HG02678 (cell line): Measurements from ENCODE around the gene KYNU.
A peak's percentile ranks its signal among the peaks of the same experiment; 100 is the strongest.

Experiments
- ATAC-seq: cut with Tn5 transposase; IDR thresholded peaks from one replicate; pipeline ENCODE4 v1.9.1; 2021; ENCODE audit warnings: mild to moderate bottlenecking, moderate library complexity; ENCODE audit not compliant: unreplicated experiment

Gene KYNU

DNA sequence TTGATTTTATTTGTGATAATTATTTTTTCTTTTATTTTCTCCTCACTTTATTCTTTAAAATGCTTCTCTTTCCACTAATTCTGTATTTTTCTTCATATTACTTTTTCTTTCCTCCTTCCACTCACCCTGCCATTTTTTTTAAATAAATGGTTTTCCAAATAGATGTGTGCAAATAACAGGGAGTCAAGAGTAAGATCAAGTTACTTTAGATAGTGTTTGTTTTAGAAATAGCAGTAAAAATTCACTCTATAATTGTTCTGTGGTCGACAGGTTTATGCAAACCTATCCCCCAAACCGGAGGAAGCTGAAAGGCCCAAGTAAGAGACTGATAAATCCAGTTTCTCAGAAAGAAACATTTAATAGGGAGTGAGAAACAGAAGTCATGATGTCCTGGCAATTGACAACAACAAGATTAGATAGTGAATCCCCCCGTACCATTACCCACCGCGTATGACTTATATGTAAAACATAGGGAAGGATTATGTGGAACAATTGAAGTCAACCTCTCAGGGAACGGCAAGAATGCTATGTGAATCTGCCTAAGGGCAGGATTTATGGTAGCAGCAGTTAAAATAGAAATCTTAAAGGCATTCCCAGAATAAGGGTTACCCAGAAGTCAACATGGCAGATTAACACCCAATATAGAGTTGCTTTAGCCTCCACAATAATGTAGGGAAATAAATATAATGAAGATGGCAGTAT lies 75.5 kb downstream of the KYNU start:
- no peak for ATAC-seq

DNA sequence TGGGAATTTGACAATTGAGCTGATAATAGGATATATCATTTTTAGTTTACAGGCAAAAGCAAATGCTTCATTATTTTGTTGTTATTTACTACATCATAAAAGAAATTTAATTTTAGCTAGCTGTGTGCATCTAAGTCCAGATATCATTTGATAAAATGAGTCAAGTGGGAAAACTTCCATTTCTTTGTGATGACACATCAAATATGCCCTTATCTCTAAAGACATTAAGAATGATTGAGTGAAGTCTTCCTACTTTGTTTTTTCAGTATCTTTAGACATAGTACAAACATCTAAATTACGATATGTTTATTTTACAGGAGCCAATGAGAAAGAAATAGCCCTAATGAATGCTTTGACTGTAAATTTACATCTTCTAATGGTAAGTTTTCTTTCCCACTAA lies 77.0 kb downstream of the KYNU start:
- no peak for ATAC-seq

DNA sequence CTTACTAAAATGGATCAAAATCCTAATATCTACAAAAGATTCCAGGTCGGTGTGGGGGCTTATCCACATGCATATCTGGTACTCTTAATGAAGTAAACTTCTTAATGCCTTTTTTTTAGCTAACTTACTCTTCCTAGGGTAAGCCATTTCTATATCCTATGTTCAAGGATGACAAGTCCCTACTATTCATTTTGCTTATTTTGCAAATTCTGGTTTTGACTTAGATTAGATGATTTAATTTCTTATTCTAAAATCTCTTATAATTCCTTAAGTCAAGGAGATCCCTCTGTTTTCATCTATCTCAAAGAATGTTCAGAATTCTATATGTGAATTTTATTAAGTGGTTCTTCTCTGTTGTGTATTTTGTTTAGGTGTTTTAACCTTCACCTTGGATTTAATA lies 79.7 kb downstream of the KYNU start:
- ATAC-seq, result no peak

DNA sequence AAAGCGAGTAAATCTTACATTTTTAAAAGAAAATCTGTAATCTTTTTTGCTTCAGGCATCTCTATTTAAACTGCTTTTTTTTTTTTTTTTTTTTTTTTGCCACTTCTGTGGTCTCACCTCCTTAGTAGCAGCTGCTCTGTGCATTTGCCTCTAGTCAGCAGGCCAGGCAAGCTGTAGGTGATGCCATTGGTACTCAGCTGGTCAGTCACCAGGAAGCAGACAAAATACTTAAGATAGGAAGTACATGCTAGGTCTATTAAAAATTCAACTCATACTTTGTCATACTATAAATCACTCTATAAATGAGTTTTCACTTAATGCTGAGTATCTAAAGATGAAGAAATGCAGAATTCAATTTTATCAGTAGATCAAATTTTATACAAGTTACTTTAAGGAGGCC lies 83.7 kb downstream of the KYNU start:
- no peak for ATAC-seq

DNA sequence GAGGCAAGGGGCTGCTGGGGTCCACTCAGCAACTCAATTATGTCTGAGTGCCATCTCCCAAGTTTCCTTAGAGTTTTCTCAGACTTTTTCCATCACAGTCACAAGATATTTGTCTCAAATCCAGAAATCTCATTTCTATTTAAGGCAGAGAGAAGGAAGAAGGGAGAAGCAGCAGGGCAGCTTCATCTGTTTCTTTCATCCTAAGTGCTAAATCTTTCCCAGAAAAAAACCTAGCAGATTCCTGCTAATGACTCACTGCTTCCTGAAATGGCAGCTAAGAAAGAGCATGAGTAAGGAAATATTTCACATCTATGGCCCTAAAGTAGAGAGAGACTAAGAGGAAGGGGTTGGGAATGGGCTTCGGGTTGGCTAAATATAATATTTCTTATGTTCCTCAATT lies 88.0 kb downstream of the KYNU start:
- ATAC-seq, result no peak

DNA sequence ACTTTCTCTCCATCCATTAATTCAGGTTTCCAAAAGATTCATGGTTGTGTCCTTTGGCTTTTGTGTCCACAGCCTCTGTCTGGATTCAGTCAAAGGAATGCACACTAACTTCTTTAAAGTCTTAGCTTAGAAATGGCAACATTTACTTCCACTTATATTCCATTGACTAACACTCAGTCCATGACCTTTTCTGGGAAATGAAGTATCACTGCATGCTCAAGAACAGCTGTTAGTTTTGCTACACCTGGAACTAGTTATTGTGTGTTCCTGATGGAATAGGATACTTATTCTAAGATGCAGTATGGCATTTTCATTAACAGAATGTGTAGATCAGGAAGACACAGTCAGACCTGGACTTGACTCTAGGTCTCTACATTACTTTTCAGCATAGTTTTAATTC lies 88.8 kb downstream of the KYNU start:
- no peak for ATAC-seq

DNA sequence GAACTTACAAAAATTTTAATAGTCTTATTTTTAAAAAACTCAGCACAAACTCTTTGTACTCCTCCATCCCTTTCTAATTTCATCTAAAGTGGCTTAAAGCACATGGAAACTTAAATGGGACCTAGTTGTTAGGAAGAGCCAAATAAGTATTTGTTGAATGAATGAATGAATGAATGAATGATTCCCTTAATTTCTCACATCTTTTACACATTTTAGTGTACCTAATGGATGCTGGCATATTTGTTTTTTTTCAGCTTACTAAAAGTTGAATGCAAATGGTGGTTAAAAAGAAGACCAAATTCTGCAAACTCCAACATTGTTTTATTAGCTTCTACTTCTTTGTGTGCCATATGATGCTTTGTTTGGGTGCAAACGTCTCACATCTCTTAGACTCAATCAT lies 89.6 kb downstream of the KYNU start:
- ATAC-seq, result no peak

DNA sequence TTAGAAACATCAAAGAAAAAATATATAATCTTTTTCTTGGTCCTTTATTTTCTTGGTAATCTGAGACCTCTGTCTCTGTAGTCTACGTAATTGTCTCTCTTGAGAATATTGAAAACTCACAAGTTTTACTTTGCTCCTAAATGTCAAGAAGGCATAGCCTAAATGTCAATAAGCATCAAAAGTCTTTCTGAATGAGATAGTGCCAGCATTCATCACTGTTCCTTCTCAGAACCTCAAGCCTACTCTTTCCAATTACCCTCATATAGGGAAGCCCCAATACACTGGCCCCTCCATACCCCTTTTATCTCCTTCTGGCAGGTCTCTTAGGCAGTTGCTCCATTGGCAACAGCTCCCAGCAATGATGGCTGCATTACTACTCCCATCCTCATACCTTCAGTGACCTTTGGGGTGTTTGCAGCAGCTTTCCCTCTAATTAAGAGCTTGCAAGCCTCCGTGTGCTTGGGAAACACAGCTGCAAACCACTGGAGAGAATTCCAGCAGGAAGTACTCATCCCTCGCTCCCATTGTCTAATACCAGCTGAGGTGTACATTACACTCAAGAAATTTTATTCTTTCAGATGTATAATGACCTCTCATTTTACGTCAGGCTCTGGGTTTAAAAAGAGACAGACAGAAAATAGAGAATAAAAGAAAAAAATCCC lies 95.8 kb downstream of the KYNU start:
- no peak for ATAC-seq

DNA sequence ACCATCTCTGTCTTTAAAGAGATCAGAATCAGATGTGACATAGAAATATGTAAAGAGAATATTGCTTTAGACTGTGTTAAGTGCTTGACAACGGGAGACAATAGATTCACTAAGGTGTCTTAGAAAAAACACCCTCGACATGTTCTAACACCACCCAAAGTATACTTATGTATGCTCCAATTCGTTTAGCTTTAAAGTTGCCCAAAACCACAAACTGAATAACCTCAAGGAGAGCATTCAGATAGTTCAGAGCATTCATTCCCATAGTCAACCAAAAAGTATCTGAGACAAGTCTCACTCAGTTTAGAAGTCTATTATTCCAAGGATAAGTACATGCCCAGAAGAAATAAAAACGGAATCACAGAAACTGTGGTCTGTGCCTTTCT lies 96.4 kb downstream of the KYNU start:
- peak; percentile 17 for ATAC-seq

DNA sequence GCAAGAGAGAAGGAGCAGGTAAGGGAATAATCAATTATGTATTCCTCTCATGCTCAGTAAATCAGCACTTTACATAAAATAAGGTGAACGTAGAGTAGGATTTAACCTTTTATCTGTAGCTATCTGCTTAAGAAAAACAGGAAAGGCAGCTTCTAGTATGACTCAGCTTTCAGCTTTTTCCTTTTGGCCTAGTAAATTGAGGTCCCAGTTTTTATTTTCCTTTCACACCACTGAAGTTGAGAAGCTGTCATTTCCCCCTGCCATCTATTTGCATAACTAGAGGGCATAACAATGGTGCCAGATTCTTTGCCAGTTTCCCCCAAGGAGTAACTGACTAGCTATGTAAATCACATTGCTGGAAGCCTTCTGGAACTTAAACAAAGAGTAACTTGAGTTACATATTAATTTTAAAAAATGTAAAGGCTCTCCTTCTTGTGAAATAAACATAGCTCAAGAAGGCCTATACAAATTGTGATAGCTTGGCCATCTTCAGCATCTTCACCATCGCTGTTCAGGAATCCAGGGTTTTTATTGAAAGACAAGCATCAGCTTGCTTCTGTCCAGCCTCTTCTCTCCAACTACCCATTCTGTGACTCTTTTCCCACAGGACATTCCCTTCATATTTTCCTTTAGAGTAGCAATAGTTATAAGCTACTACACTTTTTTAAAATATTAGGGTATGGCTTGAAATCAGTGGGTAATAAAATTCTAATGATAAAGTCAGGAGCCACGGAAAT lies 97.0 kb downstream of the KYNU start:
- peak; percentile 54 for ATAC-seq

DNA sequence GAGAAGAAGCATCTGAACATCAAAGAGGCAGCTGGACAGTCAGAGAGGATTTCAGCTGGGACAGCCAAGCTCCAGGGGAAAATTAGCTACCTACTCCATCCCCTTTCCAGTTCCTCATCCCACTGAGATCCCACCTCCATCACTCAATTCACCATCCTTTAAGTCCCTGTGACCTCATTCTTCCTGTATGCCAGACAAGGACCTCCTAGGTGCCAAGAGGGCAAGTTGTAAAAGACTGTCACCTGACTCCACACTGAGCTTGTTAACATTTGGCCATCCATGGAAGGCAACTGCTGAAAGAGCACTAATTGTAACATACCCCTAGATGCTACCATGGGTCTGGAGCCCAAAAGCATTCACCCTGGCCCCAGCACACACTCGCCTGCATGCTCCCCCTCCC lies 97.8 kb downstream of the KYNU start:
- no peak for ATAC-seq

DNA sequence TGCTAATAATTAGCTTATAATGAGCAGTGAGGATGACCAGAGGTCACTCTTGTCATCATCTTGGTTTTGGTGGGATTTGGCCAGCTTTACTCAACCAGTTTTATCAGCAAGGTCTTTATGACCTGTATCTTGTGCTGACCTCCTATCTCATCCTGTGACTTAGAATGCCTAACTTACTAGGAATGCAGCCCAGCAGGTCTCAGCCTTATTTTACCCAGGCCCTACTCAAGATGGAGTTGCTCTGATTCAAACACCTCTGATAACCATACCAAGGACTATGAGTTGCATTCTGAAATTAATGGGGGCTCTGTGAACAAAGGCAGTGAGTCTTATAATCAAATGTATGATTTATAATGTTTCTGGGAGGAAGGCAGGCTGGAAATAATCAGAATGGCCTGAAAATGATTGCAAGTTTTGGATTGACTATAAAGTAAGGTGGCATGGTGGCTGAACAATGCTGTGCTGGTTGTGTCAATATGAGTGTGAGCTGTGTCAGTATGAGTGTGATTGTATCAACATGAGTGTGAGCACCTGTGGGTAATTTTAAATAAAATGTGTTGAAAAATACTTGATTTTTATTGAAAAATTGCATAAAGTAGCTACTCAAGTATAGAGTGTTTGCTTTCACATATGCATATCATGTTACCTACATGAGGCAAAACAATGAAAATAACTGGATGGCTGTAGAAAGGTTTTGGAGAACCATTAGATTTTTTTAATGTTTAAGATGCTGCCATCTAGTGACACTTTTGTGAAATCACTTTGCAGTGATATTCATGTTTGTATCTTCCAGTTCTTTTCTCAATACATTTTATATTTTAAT lies 103.0 kb downstream of the KYNU start:
- ATAC-seq, result peak; percentile 45

DNA sequence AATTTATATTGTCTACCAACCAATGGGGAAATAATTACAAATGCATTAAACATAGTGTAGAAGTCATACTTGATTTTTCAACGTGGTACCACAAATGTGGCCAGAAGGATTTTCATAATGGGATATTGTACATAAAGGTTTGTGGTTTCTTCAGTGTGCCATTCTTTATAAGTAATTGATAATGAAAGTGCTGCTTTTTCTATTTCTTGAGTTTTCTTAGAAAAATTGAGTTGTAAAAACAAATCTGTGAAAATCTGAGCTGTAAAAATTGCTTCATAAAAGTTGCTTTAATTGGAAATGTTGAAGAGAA lies 103.6 kb downstream of the KYNU start:
- no peak for ATAC-seq

DNA sequence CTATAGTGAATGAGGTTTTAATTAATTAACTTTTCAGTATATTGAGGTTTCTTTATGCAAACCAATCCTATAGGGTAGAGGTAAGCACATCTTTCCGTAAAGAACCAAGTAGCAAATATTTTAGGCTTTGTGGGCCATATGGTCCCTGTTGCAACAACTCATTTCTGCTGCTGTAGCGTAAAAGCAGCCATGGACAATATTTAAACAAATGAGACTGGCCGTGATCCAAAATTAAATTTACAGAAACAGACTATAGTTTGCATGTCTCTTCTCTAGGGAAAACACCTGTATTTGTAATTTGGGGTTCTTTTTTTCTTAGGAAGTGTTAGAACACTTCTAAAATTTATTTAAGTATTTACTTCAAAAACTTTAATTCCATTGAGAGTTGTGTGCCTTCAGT lies 104.3 kb downstream of the KYNU start:
- no peak for ATAC-seq

DNA sequence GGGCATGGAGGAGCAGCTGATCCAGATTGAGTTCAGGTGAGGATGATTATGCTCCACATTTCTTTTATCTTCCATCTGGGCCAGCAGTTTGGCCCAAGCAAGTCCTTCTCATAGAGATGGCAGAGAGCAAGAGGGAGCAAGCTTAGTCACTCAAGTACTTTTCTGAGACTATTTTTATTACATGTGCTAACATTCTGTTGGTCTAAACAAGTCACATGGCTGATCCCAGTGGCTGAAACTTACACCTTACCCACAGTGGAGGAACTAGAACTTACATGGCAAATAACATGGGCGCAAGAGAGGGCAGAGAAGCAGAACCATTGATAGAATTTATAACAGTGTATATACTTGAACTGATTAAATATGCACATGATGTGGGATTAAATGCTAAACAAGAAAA lies 105.7 kb downstream of the KYNU start:
- peak; percentile 65 for ATAC-seq

DNA sequence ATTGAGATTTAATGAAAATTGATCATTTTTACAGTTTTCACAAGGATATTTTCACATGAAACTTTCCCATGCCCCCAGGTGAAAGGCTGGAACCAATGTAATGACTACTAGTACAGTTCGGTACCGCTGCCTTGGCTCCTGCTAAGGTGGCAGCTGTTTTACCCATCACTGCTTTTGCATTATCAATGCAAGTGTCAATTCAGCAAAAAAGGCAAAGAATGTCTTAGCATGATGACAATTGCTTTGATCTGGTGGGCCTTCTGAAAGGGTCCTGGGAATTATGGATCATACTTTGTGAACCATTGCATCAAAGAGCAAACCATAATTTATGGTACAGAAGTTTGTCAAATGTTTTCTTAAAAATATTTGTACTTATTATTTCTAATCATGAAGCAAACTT lies 107.2 kb downstream of the KYNU start:
- no peak for ATAC-seq

DNA sequence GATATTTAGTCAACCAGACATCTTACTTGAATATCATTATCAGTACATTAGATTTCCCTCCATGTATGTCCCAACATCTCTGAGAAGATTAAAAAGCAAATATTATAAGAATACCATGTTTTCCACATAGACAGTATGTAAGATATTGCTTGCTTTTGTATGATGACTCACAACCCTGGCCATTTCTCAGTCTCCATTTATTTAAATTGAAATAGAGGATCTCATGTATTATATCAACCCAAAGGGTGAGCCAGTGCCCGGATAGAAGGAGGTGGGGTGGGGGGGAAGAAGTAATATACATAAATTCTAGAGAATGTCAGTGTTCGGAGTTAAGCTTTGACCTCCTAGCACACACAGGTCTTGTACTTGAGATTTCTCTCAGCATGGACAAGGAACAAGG lies 109.6 kb downstream of the KYNU start:
- ATAC-seq, result no peak

DNA sequence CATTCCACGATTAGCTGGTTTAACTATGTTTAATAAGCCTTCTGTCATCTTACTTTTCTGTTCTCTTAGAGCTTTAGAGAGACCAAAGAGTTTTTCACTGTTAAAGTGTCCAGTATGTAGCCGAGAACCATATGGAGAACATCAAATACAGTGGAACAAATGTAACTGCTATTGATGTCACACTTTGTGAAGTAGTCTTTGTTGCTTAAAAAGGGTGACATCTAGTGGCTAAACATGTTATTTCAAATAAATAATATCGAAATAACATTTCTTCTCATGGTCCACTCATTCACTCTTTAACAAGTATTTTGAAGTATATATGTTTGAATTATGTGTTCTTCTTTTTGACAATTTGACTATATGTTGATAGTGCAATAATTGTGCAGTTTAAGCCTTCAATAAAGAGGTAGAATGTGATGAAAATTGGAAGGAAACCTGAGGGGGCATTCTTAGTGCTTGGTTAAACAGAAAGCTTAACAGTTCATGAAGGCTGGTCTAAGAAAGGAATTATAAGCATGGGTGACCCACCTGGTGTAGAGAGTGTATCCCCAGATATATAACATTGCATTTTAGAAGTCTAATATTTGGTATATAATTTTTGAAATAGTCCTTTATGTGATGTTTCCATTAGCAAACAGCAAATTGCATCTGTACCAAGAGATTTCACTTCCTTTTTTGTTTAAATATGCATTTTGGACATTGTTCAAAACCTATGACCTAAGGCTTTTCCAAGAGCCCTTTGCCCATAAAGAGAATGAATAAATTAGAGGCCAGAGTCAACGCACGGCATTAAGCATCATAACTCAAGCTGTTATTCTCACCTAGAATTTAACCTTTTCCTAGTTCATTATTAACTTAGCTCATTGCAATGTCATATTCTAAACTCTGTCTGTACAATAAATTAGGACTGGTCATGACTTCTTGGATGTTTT lies 112.1 kb downstream of the KYNU start:
- peak; percentile 69 for ATAC-seq

DNA sequence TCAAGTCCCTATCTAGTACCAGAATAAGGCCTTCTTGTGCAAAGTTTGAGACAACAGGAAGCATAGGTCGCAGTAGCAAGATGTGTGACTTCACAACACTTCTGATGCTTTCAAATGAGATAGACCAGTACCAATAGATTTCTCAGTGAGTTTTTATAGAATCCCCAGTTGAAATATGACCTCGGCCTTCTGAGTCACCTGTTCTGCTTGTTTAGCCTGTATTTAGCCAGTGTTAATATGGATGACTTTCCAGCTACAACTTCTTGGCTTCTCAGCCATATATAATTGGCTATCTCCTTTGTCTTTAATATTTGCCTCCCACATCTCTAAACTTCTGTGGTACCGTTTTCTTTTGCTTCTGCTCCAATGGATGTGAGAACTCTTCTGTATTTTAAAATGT lies 113.8 kb downstream of the KYNU start:
- no peak for ATAC-seq

DNA sequence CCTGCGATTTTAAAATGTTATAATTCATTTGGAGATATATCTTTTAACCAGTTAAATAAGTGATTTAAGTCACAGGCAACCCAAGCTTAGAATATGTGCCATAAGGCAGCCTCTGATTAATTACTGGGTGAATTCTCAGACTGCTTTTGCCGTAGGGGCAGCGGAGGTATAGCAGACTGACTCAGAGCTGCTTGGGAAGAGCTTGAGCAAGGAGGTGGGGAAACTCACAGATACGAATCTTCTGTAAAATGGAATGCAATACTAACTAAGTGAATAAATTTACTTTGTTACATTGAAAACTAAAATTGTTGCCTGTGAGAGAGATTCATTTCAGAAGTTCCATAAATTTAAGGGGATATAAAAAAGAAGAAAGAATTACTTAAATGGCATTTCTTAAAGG lies 115.4 kb downstream of the KYNU start:
- no peak for ATAC-seq

DNA sequence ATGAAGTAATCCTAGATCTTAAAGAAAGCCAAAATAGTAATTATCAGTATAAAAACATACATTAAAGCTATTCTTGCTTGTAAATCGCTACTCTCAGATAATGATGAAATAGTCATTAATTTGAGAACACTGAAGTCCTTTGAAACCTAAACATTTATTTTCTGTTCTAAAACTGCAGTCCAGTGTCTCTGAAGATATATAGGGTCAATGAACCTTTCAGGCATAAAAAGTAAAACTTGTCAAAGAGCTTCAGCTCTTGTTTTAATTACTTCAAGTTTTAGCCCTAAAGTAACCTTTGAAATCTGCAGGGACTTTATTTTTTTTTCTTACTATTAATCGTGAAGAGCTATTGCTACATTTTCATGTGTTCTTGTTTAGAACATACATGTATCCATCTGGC lies 116.3 kb downstream of the KYNU start:
- no peak for ATAC-seq
